Loucy (cell line): ENCODE measurements around the gene SLC45A3.

Experiments
- CTCF ChIP-seq: fragments of 200-600 bp; sonication (generic); conservative IDR thresholded peaks from 2 replicates; pipeline ENCODE4 v1.5.1; 2014; ENCODE audit warnings: mild to moderate bottlenecking, antibody characterized with exemption, low read length
- EZH2phosphoT487 ChIP-seq: fragments of 200-600 bp; IDR thresholded peaks from 2 replicates; pipeline ENCODE4 v1.6.1; 2018; ENCODE audit warnings: antibody characterized with exemption, mild to moderate bottlenecking, moderate library complexity, borderline replicate concordance

DNA sequence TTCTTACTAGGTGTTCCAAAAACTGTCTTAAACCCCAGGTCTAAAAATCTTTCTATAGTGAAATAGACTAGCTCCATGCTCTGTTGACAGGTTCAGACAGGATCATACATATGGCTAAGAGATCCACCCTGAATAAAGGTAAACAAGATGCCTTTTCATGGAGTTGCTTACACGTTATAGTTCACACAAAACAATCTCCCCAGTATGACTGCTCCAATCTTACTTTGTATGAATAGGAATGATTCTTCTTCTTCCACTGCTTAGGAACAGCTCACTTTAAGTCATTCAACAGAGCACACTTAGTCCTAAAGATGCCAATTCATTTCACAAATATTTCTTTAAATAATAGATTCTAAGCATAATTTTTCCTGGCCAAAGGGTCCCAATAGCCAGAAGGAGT, 64.5 kb downstream of the SLC45A3 start:
- TF ChIP-seq CTCF, result no peak
- TF ChIP-seq EZH2phosphoT487, result no peak
